Psoas muscle (tissue), 8 donors: ENCODE measurements around the gene RNU1-3. TPM values are rescaled to one million over a fixed set of nuclear protein-coding genes. Genes with fewer than 3 reads are reported as not detected.
"Not testable (repeated sequence)": the region's sequence is repeated elsewhere in the genome, so short reads cannot be mapped to it uniquely, and the experiment has no call there.

Experiments
- ATAC-seq, 4 donors: fragments of 200-7000 bp; cut with Tn5 transposase; one replicate each; pipeline ENCODE4 v1.9.1; 2020; ENCODE audit warnings: moderate library complexity in 3 of 4, mild to moderate bottlenecking in 2 of 4
- DNase-seq, 2 donors: peaks; one replicate each; pipeline ENCODE4 v3.0.0-alpha.2; 2020
- H3K27ac ChIP-seq: fragments of 200-600 bp; one replicate; pipeline ENCODE4 v1.8.0; 2022
- H3K27me3 ChIP-seq, 3 donors: fragments of 200-600 bp in 1 of 3; one replicate each; pipeline versions ENCODE4 v1.6.1 to v1.8.0; 2013 to 2022; ENCODE audit warnings: low read length in 2 of 3, mild to moderate bottlenecking in 2 of 3, moderate library complexity in 1 of 3; ENCODE audit not compliant: insufficient read depth in 3 of 3
- H3K36me3 ChIP-seq, 2 donors: fragments of 200-600 bp in 1 of 2; one replicate each; pipeline versions ENCODE4 v1.6.1 to v1.8.0; 2013 to 2022; ENCODE audit warnings: low read depth in 1 of 2, mild to moderate bottlenecking in 1 of 2, moderate library complexity in 1 of 2; ENCODE audit not compliant: insufficient read depth in 1 of 2
- H3K4me1 ChIP-seq: fragments of 200-600 bp; one replicate; pipeline ENCODE4 v1.8.0; 2022
- H3K4me3 ChIP-seq: fragments of 200-600 bp; one replicate; pipeline ENCODE4 v1.8.0; 2022; ENCODE audit warnings: mild to moderate bottlenecking
- H3K9me3 ChIP-seq: fragments of 200-600 bp; one replicate; pipeline ENCODE4 v1.8.0; 2022
- CTCF ChIP-seq: fragments of 200-600 bp; IDR thresholded peaks from one replicate; pipeline ENCODE4 v1.8.0; 2022; ENCODE audit warnings: antibody characterized with exemption
- WGBS, 3 donors: extraction: QIAGEN DNeasy Blood & Tissue Kit; methylation state at CpG; one replicate each; pipeline versions ENCODE4 v1.1.6 to v1.1.7; 2013; 5-methylcytosine and 5-hydroxymethylcytosine counted together
- intact Hi-C, 2 donors: fragments of 100-400 bp; cut with DNase I; formaldehyde crosslinking; loops; one replicate each; pipeline versions ENCODE4 v1.11.0 to v1.14.2; 2022
- polyA plus RNA-seq, 3 donors: library from polyadenylated mRNA; stranded (reverse); fragments of 200-250 nt; gene quantifications; one replicate each; pipeline ENCODE4 v1.2.3, GENCODE V29; 2013
- total RNA-seq, 4 donors: library from RNA; stranded (reverse); fragmentation: NEBNext Ultra II Directional in 2 of 4; extraction: Animal tissue kit (Norgen Biotek cat#: 25700) in 2 of 4; gene quantifications; one replicate each; pipeline versions ENCODE4 v1.2.1 to v1.2.4, GENCODE V29; 2021 to 2023
- donor health status: healthy with polysubstance abuse.
- donor health status: DM: no; HTN: no; CAD: no; lungs with moderate emphysema.
- donor health status: Bipolar disorder and iron deficiency.
- donor health status: healthy.
- donor health status: DM: yes; HTN: yes; CAD: no.
- donor health status: DM: no; HTN: no; CAD: no.
- donor health status: DM: no; HTN: no; CAD: no.
- donor health status: DM: yes; HTN: yes; CAD: no.

Gene RNU1-3
- total and polyA plus RNA-seq, 7 donors = 1,264 to 5,208 (median 3,151) TPM; not detected in 3

- ATAC-seq = no peak
- Histone ChIP-seq H3K27ac (no peak overlapping the region), H3K4me3 (no peak overlapping the region), H3K27me3 (no peaks in the 10 kb centered on the region), H3K36me3 (peaks cover 8 to 81% of the 10 kb centered on the region in 2 donors), H3K9me3 (no peaks in the 10 kb centered on the region), H3K4me1 (no peaks in the 10 kb centered on the region)
- peak; percentile 18 to 57 for DNase-seq
- intact Hi-C loops = loop anchor here in 1 of 2 donors (2.0 kb wide), 1 partner anchor 19 kb away; the partner anchor contains the start of gene NBPF1
- no peak for TF ChIP-seq CTCF
- 90 to 94% (median 92%) methylated on average over 20 of the region's 20 CpGs for WGBS, 3 donors
Observed at GRCh38 chr1:16631248-16632043, 35.3 kb downstream of the RNU1-3 start.

- Histone ChIP-seq H3K4me3 (no peak overlapping the region), H3K36me3 (peaks cover 8 to 88% of the 10 kb centered on the region in 2 donors), H3K27ac (no peak overlapping the region), H3K27me3 (no peaks in the 10 kb centered on the region), H3K4me1 (no peaks in the 10 kb centered on the region), H3K9me3 (no peaks in the 10 kb centered on the region)
- ATAC-seq (no peak), DNase-seq (peak; percentile 19 to 56)
- no peak for TF ChIP-seq CTCF
- WGBS, 3 donors = 89 to 93% (median 93%) methylated on average over 36 of the region's 36 CpGs
- intact Hi-C loops = no loop called here
Observed at GRCh38 chr1:16630661-16631247, 36.0 kb downstream of the RNU1-3 start.

GRCh38 chr1:16629916-16630530 lies 36.7 kb downstream of the RNU1-3 start:
- 93 to 96% (median 96%) methylated on average over 21 of the region's 21 CpGs for WGBS, 3 donors
- ATAC-seq, H3K4me3 ChIP-seq, H3K9me3 ChIP-seq, H3K4me1 ChIP-seq, H3K27ac ChIP-seq, intact Hi-C loops, H3K27me3 ChIP-seq: not testable (repeated sequence)
- DNase-seq = peak; percentile 17 to 58
- peaks cover 8 to 95% of the 10 kb centered on the region in 2 donors for H3K36me3 ChIP-seq

GRCh38 chr1:16628361-16629111 lies 38.2 kb downstream of the RNU1-3 start:
- no peak overlapping the region for H3K4me3 ChIP-seq
- H3K27ac ChIP-seq = no peak overlapping the region
- WGBS, 3 donors = 90 to 91% (median 91%) methylated on average over 19 of the region's 19 CpGs
- peaks cover 16% of the 10 kb centered on the region for H3K4me1 ChIP-seq
- intact Hi-C loops = no loop called here
- peaks cover 8 to 98% of the 10 kb centered on the region in 2 donors for H3K36me3 ChIP-seq
- TF ChIP-seq CTCF = no peak
- no peaks in the 10 kb centered on the region for H3K27me3 ChIP-seq
- DNase-seq (peak; percentile 29 to 62), ATAC-seq (no peak)
- no peaks in the 10 kb centered on the region for H3K9me3 ChIP-seq

- DNase-seq, intact Hi-C loops, H3K4me3 ChIP-seq, H3K9me3 ChIP-seq, H3K27ac ChIP-seq, ATAC-seq, H3K27me3 ChIP-seq: not testable (repeated sequence)
- H3K4me1 ChIP-seq = peaks cover 16% of the 10 kb centered on the region
- WGBS, 3 donors = 83 to 84% (median 83%) methylated on average over 15 of the region's 15 CpGs
- H3K36me3 ChIP-seq = peaks cover 5 to 98% of the 10 kb centered on the region in 2 donors
Observed at GRCh38 chr1:16626409-16626983, 40.3 kb downstream of the RNU1-3 start.
